ENCODE results near the gene ADAM17.

GRCh38 chr2:9549420-9549819 lies 6.2 kb downstream of the ADAM17 start:
- TF ChIP-seq EZH2 (IDR thresholded peaks at IDR 0.05; ENCODE audit: borderline replicate concordance, low read depth, low read length), result no peak
- TF ChIP-seq RAD21 (CRISPR knock-in tag; conservative IDR thresholded peaks at IDR 0.05 in 1 of 2, IDR thresholded peaks at IDR 0.05 in 1 of 2), result no peak
- TF ChIP-seq NRF1 (conservative IDR thresholded peaks at IDR 0.05 in 1 of 2, IDR thresholded peaks at IDR 0.05 in 1 of 2), result no peak
- no peak for TF ChIP-seq SETDB1 (IDR thresholded peaks at IDR 0.05; ENCODE audit: low read length)
- TF ChIP-seq SMAD1 (IDR thresholded peaks at IDR 0.05; ENCODE audit: low read depth, low read length, partially characterized antibody), result no peak
- no peak for TF ChIP-seq RFX5 (IDR thresholded peaks at IDR 0.05; ENCODE audit: low read depth, low read length)
- TF ChIP-seq, protein P1, sequence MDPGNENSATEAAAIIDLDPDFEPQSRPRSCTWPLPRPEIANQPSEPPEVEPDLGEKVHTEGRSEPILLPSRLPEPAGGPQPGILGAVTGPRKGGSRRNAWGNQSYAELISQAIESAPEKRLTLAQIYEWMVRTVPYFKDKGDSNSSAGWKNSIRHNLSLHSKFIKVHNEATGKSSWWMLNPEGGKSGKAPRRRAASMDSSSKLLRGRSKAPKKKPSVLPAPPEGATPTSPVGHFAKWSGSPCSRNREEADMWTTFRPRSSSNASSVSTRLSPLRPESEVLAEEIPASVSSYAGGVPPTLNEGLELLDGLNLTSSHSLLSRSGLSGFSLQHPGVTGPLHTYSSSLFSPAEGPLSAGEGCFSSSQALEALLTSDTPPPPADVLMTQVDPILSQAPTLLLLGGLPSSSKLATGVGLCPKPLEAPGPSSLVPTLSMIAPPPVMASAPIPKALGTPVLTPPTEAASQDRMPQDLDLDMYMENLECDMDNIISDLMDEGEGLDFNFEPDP (CRISPR knock-in tag; IDR thresholded peaks at IDR 0.05), result no peak
- TF ChIP-seq RBM22 (IDR thresholded peaks at IDR 0.05; ENCODE audit: low read depth, low read length, poor library complexity, severe bottlenecking), result no peak
- TF ChIP-seq SNAPC5 (CRISPR knock-in tag; IDR thresholded peaks at IDR 0.05), result no peak
